GM19238 (cell line): Measurements from ENCODE around the gene TPRN.

Experiments used
- DNase-seq: peaks from one replicate; pipeline ENCODE4 v3.0.0; 2011; ENCODE audit warnings: low spot score; ENCODE audit not compliant: insufficient read length

TPRN gene

DNA sequence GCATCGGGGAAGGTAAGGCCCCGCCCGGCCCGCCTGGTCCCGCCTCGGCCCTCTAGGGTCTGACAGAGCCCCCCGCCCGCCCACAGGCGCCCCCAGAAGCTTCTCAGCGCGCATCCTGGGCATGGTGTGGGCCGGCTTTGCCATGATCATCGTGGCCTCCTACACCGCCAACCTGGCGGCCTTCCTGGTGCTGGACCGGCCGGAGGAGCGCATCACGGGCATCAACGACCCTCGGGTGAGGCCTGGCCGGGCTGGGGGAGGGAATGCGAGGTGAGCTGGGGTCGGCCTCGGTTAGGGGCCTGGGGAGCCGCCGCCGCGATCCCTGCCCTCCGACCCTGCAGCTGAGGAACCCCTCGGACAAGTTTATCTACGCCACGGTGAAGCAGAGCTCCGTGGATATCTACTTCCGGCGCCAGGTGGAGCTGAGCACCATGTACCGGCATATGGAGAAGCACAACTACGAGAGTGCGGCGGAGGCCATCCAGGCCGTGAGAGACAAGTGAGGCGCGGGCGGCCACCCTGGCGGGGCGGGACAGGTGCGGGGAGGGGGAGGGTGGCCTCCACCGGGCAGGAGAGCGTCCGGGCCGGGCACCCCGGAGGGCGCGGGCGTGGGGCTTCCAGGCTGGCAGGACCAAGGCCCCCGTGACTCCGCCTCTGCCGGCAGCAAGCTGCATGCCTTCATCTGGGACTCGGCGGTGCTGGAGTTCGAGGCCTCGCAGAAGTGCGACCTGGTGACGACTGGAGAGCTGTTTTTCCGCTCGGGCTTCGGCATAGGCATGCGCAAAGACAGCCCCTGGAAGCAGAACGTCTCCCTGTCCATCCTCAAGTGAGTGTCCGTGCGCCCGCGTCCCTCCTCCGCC lies 37.8 kb downstream of the TPRN start:
- no peak for DNase-seq

- no peak for DNase-seq
Measured at GRCh38 chr9:137161558-137162486, 38.7 kb downstream of the TPRN start.

DNA sequence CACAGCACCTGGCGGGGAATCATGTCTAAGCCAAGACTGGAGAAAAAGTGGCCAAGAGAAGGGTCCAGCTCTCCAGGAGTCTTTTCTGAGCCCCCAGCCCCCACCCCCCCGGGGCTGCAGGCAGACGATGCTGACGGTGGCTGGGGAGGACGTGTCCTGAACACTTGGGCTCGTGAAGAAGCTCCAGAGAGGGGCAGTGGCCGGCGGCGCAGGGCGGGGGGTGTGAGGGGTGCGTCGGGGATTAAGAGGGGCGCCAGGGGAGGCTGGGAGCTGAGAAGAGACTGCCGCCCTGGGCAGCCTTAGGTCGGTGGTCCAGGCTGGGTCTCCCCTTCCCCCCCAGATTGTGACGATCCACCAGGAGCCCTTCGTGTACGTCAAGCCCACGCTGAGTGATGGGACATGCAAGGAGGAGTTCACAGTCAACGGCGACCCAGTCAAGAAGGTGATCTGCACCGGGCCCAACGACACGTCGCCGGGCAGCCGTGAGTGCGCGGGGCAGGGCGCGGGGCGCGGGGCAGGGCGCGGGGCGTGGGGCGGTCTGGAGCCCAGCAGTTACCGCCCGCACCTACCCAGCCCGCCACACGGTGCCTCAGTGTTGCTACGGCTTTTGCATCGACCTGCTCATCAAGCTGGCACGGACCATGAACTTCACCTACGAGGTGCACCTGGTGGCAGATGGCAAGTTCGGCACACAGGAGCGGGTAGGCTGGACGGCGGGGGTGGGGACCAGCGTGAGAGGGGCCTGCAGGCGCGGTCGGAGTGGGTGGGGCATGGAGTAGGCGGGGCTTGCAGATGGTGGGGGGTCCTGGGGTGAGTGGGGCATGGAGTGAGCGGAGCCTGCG lies 39.6 kb downstream of the TPRN start:
- DNase-seq = no peak

DNA sequence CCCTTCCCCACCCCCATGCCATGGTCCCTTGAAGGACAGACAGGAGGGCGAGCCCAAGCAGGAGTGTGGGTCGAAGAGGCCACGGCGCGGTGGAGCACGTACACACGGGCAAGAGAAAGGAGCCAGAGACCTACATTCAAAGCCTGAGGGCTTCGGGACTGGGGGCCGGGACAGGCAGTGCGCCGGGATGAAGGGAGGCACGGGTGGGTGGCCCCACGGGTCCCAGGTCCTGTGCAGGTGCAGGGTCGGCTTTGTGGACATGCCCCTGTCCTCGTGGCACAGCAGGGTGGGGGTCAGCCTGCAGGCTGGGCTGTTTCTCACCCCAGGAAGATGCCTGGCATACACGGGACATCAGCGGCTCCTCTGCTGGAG lies 40.5 kb downstream of the TPRN start:
- DNase-seq = no peak

DNA sequence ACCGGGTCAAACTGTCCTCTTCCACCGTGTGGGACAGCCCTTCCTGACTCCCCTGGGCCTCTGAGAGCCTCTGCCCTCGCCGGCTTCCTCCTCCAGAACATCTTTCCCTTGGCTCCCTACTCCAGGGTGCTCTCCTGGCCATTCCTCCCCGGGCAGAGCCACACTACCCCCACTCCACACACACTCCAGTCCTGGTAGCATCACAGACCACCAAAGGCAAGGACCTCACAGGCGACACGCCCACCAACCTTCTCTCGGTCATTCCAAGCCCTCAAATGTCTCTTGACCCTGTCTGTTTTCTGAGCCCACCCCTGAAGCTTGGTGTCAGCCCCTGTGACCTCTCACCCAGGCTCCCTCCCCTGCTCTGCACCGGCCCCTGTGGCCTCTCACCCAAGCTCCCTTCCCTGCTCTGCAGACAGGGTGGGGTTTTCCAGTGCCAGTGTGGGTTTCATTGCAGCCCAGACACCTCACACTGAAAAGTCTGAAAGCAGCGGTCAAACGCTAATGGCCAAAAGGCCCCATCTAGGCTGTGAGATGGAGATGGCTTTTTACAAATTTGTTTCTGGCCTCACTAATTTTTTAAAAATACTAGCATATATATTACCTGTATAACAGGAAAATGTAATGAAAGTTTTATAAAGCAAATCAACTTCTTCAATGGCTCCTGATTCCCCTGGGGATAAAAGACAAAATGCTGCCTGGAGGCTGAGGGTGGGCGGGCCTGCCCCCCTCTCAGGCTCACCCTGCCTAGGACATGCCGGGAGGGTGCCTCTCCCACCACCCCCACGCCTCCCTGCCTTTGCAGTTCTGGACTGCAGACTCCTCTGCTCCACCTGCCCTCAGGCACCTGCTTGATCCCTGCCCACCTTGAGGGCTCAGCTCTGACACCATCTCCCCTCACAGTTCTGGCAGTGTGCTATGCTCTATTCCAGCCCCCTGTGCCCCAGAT lies 41.2 kb downstream of the TPRN start:
- no peak for DNase-seq

- no peak for DNase-seq
Measured at GRCh38 chr9:137158625-137159024, 41.9 kb downstream of the TPRN start.

- no peak for DNase-seq
Measured at GRCh38 chr9:137157618-137158415, 42.7 kb downstream of the TPRN start.

DNA sequence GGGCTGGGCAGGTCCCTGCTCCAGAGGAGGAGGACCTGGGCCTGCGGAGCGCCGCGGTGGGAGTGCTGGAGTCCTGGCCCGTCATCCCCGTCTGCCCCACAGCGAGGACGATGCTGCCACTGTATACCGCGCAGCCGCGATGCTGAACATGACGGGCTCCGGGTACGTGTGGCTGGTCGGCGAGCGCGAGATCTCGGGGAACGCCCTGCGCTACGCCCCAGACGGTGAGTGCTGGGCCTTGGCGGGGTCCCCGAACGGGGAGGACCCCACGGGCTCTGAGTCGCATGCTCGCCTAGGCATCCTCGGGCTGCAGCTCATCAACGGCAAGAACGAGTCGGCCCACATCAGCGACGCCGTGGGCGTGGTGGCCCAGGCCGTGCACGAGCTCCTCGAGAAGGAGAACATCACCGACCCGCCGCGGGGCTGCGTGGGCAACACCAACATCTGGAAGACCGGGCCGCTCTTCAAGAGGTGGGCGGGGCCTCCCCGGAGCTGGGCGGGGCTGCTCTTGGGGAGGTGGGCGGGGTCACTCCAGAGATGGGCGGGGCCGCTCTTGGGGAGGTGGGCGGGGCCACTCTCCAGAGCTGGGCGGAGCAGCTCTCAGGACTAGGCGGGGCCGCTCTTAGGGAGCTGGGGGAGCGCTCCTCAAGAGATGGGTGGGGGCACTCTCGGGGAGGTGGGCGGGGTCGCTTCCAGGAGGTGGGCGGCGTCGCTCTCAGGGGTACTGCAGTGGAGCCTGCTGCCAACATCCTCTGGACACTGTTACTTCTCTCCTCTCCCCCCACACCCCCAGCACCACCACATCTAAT lies 43.8 kb downstream of the TPRN start:
- no peak for DNase-seq

- DNase-seq = no peak
Measured at GRCh38 chr9:137152844-137153405, 47.6 kb downstream of the TPRN start.

DNA sequence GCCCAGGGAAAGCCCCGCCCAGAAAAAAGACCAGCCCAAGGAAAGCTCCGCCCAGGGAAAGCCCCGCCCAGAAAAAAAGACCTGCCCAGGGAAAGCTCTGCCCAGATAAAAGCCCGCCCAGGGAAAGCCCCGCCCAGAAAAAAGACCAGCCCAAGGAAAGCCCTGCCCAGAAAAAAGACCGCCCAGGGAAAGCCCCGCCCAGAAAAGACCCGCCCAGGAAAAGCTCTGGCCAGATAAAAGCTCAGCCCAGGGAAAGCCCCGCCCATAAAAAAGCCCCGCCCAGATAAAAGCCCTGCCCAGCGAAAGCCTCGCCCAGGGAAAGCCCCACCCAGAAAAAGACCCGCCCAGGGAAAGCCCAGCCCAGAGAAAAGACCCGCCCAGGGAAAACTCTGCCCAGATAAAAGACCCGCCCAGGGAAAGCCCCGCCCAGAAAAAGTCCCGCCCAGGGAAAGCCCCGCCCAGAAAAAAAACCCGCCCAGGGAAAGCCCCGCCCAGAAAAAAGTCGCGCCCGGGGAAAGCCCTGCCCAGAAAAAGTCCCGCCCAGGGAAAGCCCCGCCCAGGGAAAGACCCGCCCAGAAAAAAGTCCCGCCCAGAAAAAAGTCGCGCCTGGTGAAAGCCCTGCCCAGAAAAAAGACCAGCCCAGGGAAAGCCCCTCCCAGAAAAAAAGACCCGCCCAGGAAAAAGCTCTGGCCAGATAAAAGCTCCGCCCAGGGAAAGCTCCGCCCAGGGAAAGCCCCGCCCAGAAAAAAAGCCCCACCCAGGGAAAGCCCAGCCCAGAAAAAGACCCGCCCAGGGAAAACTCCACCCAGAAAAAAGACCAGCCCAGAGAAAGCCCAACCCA lies 49.7 kb downstream of the TPRN start:
- peak; percentile 77 for DNase-seq

DNA sequence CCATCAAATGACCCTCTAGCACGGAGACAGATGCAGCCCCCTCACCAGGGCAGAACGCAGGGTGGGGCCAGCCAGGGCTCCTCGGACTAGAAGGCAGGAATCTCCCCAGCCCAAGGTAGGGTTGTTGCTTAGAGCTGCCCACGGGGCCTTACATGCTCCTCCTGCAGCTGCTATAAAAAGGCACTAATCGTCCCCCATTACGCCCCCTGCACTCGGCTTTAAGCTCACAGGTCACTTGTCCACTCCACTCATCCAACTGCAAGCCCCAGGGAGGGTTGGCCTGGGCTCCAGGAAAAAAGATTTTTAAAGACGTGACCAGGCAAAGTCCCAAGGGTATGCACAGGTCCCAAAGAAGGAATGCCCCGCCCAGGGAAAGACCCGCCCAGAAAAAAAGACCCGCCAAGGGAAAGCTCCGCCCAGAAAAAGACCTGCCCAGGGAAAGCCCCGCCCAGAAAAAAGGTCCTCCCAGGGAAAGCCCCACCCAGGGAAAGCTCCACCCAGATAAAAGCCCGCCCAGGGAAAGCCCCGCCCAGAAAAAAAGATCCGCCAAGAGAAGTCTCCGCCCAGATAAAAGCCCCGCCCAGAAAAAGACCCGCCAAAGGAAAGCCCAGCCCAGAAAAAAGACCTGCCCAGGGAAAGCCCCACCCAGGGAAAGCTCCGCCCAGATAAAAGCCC lies 50.5 kb downstream of the TPRN start:
- DNase-seq = no peak

- DNase-seq = no peak
Measured at GRCh38 chr9:137149363-137149762, 51.2 kb downstream of the TPRN start.

- DNase-seq = no peak
Measured at GRCh38 chr9:137148661-137149060, 51.9 kb downstream of the TPRN start.

DNA sequence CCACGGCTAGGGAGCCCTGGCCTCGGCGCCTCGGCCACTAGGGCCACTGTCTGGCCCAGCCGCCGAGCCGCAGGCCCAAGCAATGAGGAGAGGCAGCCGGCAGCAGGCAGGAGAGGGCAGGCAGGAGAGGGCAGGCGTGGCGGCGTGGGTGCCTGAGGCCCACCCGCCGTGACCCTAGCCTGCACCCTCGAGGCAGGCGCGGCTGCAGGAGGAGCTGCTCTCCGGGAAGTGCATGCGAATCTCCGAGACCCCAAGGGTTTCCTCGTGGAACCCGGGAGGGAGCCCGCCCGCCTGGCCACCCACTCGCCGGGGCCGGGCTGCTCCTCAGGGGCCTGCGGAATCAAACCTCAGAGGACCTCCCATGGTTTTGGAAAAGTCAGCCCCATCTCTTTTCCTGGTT lies 52.3 kb downstream of the TPRN start:
- DNase-seq = no peak

DNA sequence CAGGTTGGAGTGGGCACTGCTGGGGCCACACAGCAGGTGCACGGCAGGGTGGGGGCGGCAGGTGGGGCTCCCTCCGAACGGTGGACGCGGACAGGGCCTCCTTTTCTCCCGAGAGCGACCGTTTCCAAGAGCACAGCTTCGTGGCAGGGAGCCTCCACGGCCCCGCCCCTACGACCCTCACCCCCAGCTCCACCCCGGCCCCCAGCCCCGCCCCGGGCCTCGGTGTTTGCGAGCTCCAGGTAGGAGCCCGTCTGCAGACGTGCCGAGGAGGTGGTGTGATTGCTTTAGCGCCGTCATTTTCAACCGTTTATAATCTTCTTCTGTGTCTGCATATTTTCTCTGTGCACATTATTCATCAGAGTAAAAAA lies 52.8 kb downstream of the TPRN start:
- no peak for DNase-seq

- DNase-seq = no peak
Measured at GRCh38 chr9:137147091-137147792, 53.3 kb downstream of the TPRN start.
